ENCODE results near the gene CLOCK.

CLOCK gene

GRCh38 chr4:55540271-55540670, 6.4 kb downstream of the CLOCK start:
- DNase-seq: no peak

GRCh38 chr4:55539658-55540057, 7.1 kb downstream of the CLOCK start:
- no peak for DNase-seq

GRCh38 chr4:55538531-55538930, 8.2 kb downstream of the CLOCK start:
- DNase-seq: no peak

- DNase-seq: no peak
Observed at GRCh38 chr4:55534306-55534705, 12.4 kb downstream of the CLOCK start.

DNA sequence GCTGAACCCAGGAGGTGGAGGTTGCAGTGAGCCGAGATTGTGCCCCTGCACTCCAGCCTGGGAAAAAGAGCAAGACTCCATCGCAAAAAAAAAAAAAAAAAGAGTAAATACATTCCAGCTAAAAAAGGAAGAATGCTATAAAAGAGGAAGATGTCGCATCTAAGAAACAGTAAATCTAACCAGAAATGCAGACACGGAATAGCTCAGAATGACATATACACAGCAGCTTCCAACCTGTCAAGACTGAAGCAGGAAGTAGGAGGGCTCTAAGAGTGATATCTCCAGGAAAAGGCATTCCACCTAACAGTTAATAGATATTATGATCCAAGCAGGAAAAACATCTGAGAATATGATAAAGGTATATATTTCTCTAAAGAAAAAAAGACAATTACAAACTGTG, 16.0 kb downstream of the CLOCK start:
- DNase-seq: no peak

DNA sequence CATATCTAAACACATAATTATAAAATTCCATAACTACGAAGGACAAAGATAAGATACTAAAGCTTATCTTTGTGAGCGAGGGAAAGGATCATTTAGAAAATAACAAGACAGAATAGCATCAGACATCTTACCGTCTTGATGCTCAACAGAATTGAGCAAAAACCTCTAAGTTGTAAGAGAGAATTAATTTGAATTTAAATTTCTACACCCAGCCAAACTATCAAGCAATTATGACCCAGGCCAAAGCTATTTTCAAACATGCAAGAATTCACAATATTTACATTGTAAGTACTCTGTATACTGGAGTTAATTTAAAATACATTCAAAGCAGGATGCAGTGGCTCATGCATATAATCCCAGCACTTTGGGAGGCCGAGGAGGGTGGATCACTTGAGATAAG, 16.5 kb downstream of the CLOCK start:
- no peak for DNase-seq

DNA sequence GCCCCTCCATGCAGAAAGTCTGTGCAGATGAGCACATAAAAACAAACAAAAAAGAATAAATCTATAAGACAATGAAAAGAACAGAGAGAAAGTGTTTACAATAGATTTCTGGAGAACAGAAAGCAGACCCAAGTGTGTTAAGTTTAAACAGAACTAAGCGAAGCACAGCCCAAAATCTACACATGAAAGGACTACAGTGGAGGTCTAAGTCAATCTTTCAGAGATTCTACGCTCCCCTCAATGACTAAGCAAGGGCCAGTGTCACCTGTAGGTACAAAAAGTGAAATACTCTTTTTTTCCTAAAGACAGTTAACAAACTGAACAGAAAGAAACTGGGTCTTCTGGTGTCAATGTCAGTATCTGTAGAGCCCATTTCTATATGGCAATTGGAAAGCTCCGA, 18.2 kb downstream of the CLOCK start:
- DNase-seq: no peak

DNA sequence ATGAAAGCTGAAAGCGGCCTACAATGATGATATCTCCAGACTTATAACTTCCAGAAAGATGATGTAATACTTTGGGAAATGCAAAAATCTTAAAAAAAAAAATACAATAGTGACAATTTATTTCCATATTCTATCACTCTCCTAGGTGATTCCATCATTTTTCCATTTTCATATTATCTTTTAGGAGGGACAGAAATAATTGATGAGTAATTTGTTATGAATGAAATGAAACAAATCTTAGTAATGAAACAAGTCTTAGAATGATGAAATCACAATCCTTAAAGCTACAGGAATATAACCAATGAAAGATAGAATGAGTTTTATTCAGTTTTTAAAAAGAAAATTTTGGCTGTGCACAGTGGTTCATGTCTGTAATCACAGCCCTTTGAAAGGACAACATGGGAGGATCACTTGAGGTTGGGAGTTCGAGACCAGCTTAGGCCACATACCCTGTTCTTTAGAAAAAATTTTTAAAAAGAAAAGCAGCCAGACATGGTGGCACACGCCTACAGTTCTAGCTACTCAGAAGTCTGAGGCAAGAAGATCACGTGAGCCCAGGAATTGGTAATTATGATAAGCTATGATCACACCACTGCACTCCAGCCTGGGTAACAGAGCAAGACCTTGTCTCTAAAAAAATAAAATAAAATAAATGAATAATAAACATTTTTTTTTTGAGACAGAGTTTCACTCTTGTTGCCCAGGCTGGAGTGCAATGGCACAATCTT, 21.7 kb downstream of the CLOCK start:
- no peak for DNase-seq

- no peak for DNase-seq
Observed at GRCh38 chr4:55518442-55518841, 28.3 kb downstream of the CLOCK start.

DNA sequence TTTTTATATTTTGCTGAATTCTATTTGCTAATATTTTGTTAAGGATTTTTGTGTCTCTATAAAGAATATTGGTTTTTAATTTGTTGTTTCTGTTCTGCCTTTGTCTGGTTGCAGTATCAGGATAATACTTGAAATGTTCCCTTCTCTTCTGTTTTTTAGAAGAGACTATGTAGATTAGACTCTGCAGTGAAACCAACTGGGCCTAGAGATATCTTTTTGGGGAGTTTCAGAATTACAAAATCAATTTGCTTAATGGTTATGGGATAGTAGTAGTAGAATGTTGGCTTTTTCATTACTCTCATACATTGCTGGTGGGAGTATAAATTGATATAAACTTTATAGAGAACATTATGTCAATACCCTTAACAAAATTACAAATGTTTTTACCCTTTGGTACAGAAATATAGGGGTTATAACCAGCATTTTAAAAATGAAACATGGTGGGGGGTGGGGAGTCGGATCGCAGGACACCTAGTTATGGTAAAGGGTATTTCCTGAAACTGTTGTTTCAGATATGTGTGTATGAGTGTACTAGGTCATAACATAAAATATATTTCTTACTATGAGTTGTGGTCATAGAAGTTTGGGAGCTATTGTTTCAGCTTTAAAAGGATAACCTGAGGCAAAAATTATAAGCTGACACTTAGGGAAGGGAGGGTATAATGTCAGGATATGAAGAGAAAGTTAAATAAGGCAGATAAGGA, 29.0 kb downstream of the CLOCK start:
- DNase-seq: no peak

GRCh38 chr4:55512922-55513571, 33.7 kb downstream of the CLOCK start:
- DNase-seq: no peak

GRCh38 chr4:55512077-55512476, 34.6 kb downstream of the CLOCK start:
- DNase-seq: no peak

DNA sequence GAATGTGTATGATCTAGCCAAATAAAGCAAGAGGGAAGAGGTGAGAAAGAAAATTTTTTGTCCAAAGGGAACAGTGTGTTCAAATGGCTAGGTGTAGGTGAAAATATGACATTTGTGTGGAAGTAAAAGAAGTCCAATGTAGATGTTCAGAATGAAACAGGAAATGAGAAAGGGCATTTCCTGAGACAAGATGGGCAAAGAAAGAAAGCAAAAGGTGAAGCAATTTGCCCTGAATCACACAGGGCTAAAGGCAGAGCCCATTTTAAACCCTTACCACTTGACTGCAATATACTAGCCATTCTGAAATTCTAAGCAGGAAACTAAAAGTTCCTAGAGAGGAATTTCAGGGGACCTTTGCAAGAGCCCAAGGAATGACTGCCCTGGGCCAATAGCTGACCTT, 36.0 kb downstream of the CLOCK start:
- no peak for DNase-seq

DNA sequence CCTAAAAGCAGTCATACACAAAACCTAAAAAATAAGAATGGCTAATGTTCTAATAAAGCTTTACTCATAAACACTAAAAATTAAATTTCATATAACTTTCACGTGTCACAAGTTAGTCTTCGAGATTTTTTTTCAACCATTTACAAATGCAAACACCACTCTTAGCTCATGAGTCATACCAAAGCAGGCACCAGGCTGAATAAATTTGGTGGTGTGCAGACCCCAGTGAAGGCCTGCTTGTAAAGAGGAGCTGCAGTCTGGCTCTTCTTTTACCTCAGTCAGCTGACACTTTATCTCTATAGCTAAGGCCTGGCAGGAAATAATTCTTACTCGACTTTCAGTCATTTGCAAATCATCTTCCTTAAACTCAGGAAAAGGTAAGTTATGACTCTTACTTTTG, 37.4 kb downstream of the CLOCK start:
- no peak for DNase-seq

- DNase-seq: no peak
Observed at GRCh38 chr4:55507612-55508011, 39.1 kb downstream of the CLOCK start.

GRCh38 chr4:55503169-55503568, 43.5 kb downstream of the CLOCK start:
- no peak for DNase-seq

DNA sequence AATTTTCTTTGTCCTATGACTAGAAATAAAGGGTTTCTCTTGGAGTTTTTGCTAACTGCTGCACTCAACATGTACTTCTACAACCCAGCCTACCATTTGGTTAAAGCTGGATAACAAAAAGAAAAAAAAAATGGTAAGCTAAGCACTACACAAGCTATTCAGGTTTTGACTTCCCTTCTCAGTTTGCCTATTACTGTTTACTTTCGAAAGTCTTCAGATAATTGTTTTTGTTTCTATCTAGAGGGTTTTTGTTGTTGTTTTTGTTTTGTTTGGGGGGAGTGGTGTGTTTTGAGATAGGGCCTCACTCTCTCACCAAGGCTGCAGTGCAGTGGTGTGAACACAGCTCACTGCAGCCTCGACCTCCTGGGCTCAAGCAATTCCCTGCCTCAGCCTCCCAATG, 46.6 kb downstream of the CLOCK start:
- no peak for DNase-seq

DNA sequence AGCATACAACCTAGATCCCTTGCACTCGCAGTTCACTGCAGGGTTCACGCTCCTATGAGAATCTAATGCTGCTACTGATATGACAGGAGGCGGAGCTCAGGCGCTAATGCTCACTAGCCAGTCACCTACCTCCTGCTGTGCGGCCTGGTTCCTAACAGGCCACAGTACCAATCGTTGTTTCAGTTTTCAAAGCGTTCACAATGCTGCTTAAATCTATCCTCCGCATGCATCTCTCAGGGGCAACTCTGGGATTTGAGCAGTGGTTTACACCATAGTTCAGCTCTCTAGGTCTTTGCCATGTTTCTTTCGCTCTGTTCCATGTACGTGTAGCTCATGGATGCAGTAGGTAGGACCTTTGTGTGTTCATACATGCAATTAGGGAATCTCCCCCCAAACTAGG, 47.2 kb downstream of the CLOCK start:
- DNase-seq: no peak

GRCh38 chr4:55498051-55498450, 48.7 kb downstream of the CLOCK start:
- DNase-seq: no peak

DNA sequence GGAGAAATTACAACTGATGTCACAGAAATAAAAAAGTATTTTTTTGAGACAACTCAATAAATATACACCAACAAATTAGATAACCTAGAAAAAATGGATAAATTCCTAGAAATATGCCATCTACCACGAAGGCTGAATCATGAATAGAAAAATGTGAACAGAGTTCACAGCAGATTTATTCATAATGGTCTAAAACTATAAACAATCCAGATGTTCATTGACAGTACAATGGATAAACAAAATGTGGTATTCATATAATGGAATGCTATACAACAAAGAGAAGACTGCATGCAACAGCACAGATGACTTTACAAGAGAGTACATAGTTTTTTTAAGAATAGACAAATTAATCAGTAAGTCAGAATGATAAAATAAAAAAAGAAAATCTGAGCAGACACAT, 55.2 kb downstream of the CLOCK start:
- no peak for DNase-seq

DNA sequence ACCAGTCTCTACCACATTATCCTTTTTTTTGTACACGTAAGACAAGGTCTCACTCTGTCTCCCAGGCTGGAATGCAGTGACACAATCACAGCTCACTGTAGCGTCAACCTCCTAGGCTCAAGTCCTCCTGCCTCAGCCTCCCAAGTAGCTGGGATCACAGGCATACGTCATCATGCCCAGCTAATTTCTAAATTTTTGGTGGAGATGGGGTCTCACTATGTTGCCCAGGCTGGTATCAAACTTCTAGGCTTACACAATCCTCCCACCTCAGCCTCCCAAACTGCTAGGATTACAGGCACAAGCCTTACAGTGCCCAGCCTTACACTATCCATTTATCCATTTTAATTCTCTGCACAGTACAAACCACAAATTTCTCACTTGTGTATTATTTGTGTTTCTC, 58.0 kb downstream of the CLOCK start:
- DNase-seq: no peak

DNA sequence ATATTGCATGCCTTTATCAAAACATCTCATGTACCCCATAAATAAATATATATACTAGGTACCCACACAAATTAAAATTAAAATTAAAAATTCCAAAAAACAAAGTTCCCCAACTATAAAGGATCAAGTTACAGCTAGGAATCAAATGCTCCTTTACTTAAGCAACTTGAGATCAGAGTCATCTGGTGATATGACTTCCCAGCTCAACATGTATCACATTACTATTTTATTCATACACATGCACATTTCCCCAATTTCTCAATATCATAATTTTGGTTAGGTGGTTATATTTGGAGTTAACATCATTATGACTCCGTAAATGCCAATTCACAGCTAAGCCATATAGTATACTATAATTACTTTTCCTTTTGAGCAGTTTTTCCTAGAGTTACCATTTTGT, 60.9 kb downstream of the CLOCK start:
- DNase-seq: no peak

GRCh38 chr4:55483315-55483714, 63.4 kb downstream of the CLOCK start:
- no peak for DNase-seq
